IMR-90 (cell line): Measurements from ENCODE around the gene MED13. TPM values are rescaled to one million over a fixed set of nuclear protein-coding genes. Genes with fewer than 3 reads are reported as not detected.

Experiments used
- ATAC-seq: fragments of 200-7000 bp; cut with Tn5 transposase; 2 replicates; pipeline ENCODE4 v1.9.1; 2020; ENCODE audit warnings: low read depth, mild to moderate bottlenecking, moderate library complexity
- BruUV-seq: library from RNA; stranded (reverse); fragments of 400-500 nt; replicated peaks from 2 replicates; lab custom pipeline; 2021; lab: Mats Ljungman, UMichigan
- CTCF ChIA-PET: fragments of 300-600 bp; formaldehyde crosslinking; extraction: SDS; loops from one replicate; lab custom pipeline; 2021; ENCODE audit warnings: antibody characterized with exemption; lab: Yijun Ruan, JAX
- POLR2A ChIA-PET: fragments of 300-600 bp; sonication (Branson Sonifier 250); formaldehyde crosslinking; loops from one replicate; lab custom pipeline; 2022; ENCODE audit warnings: antibody characterized with exemption; ENCODE audit not compliant: unreplicated experiment; lab: Charles Lee
- DNase-seq: peaks from one replicate; pipeline ENCODE4 v3.0.0; 2013
- H2AFZ ChIP-seq: replicated peaks from 2 replicates; pipeline ENCODE3; 2013; ENCODE audit warnings: low read length, mild to moderate bottlenecking; ENCODE audit not compliant: poor library complexity
- H2AK5ac ChIP-seq: 2 replicates; pipeline ENCODE4 v1.6.1; 2013; ENCODE audit warnings: low read depth, low read length, inconsistent platforms
- H2AK9ac ChIP-seq: replicated peaks from 2 replicates; pipeline ENCODE3; 2013; ENCODE audit warnings: mild to moderate bottlenecking, low read depth, low read length, moderate library complexity; ENCODE audit not compliant: poor library complexity
- H2BK120ac ChIP-seq: 2 replicates; pipeline ENCODE4 v1.6.1; 2013; ENCODE audit warnings: low read depth, low read length, inconsistent platforms
- H2BK15ac ChIP-seq: 3 replicates; pipeline ENCODE4 v1.6.1; 2013; ENCODE audit warnings: low read depth, low read length, inconsistent platforms
- H2BK20ac ChIP-seq: 2 replicates; pipeline ENCODE4 v1.6.1; 2013; ENCODE audit warnings: low read depth, mild to moderate bottlenecking, inconsistent platforms, low read length, moderate library complexity
- H2BK5ac ChIP-seq: 2 replicates; pipeline ENCODE4 v1.6.1; 2013; ENCODE audit warnings: mild to moderate bottlenecking, low read depth, low read length, inconsistent platforms; ENCODE audit not compliant: poor library complexity, severe bottlenecking
- H3K14ac ChIP-seq: replicated peaks from 2 replicates; pipeline ENCODE4 v1.6.1; 2013; ENCODE audit warnings: low read depth, low read length, inconsistent platforms
- H3K18ac ChIP-seq: 2 replicates; pipeline ENCODE4 v1.6.1; 2013; ENCODE audit warnings: low read depth, low read length, control low read depth
- H3K23ac ChIP-seq: 2 replicates; pipeline ENCODE4 v1.6.1; 2013; ENCODE audit warnings: low read depth, low read length, inconsistent platforms
- H3K27ac ChIP-seq: 2 replicates; pipeline ENCODE4 v1.5.1; 2013; ENCODE audit warnings: mild to moderate bottlenecking, control low read depth, low read length; ENCODE audit not compliant: insufficient read depth
- H3K27me3 ChIP-seq: 2 replicates; pipeline ENCODE4 v1.6.1; 2013; ENCODE audit warnings: low read length; ENCODE audit not compliant: control insufficient read depth, insufficient read depth
- H3K36me3 ChIP-seq: 2 replicates; pipeline ENCODE4 v1.6.1; 2013; ENCODE audit warnings: low read length, mixed read lengths; ENCODE audit not compliant: control insufficient read depth, insufficient read depth
- H3K4ac ChIP-seq: 2 replicates; pipeline ENCODE4 v1.6.1; 2013; ENCODE audit warnings: low read depth, low read length, inconsistent platforms
- H3K4me1 ChIP-seq: 2 replicates; pipeline ENCODE4 v1.6.1; 2013; ENCODE audit warnings: low read length, mixed read lengths; ENCODE audit not compliant: control insufficient read depth, insufficient read depth
- H3K4me2 ChIP-seq: 2 replicates; pipeline ENCODE4 v1.6.1; 2013; ENCODE audit warnings: low read depth, mild to moderate bottlenecking, control low read depth, low read length, moderate library complexity
- H3K4me3 ChIP-seq: 2 replicates; pipeline ENCODE4 v1.5.1; 2013; ENCODE audit warnings: low read depth, mild to moderate bottlenecking, control low read depth, low read length, moderate library complexity; ENCODE audit not compliant: insufficient read depth
- H3K56ac ChIP-seq: 2 replicates; pipeline ENCODE4 v1.6.1; 2013; ENCODE audit warnings: low read length, inconsistent platforms; ENCODE audit not compliant: insufficient read depth; ENCODE audit errors: extremely low read depth
- H3K79me1 ChIP-seq, 2 experiments: 2 replicates each; pipeline ENCODE4 v1.6.1; 2013; ENCODE audit warnings: low read length in 2 of 2, inconsistent platforms in 1 of 2, low read depth in 1 of 2
- H3K9ac ChIP-seq: 2 replicates; pipeline ENCODE4 v1.6.1; 2013; ENCODE audit warnings: low read depth, low read length, control low read depth
- H3K9me1 ChIP-seq: 2 replicates; pipeline ENCODE4 v1.6.1; 2013; ENCODE audit warnings: low read length, inconsistent platforms; ENCODE audit not compliant: insufficient read depth
- H3K9me3 ChIP-seq: 2 replicates; pipeline ENCODE4 v1.6.1; 2013; ENCODE audit warnings: low read length; ENCODE audit not compliant: control insufficient read depth, insufficient read depth
- H4K20me1 ChIP-seq: 2 replicates; pipeline ENCODE4 v1.6.1; 2013; ENCODE audit warnings: low read length, inconsistent platforms; ENCODE audit not compliant: insufficient read depth
- H4K5ac ChIP-seq: 2 replicates; pipeline ENCODE4 v1.6.1; 2013; ENCODE audit warnings: mild to moderate bottlenecking, low read depth, low read length, control low read depth
- H4K8ac ChIP-seq, 2 experiments: 2 replicates each; pipeline ENCODE4 v1.6.1; 2013; ENCODE audit warnings: low read depth in 2 of 2, low read length in 2 of 2, control low read depth in 1 of 2, inconsistent platforms in 1 of 2
- H4K91ac ChIP-seq: 2 replicates; pipeline ENCODE4 v1.6.1; 2013; ENCODE audit warnings: low read depth, low read length, inconsistent platforms; ENCODE audit not compliant: insufficient read depth
- BHLHE40 ChIP-seq: fragments of 150-350 bp; IDR thresholded peaks from 2 replicates; pipeline ENCODE4 v1.6.1; 2016; ENCODE audit warnings: mild to moderate bottlenecking, low read depth, low read length
- CEBPB ChIP-seq: IDR thresholded peaks from 2 replicates; pipeline ENCODE4 v1.6.1; 2012; ENCODE audit warnings: low read depth, low read length, improper control_type of control experiment
- CHD1 ChIP-seq: IDR thresholded peaks from 2 replicates; pipeline ENCODE4 v1.6.1; 2012; ENCODE audit warnings: low read depth, low read length, improper control_type of control experiment
- MAFK ChIP-seq: IDR thresholded peaks from 2 replicates; pipeline ENCODE4 v1.6.1; 2012; ENCODE audit warnings: low read depth, low read length, improper control_type of control experiment
- RFX5 ChIP-seq: IDR thresholded peaks from 2 replicates; pipeline ENCODE4 v1.8.0; 2012; ENCODE audit warnings: low read depth, mild to moderate bottlenecking, low read length, moderate library complexity
- SMC3 ChIP-seq: fragments of 150-350 bp; IDR thresholded peaks from 2 replicates; pipeline ENCODE4 v1.6.1; 2016; ENCODE audit warnings: low read depth, mild to moderate bottlenecking, antibody characterized with exemption, low read length, moderate library complexity
- USF2 ChIP-seq: fragments of 150-350 bp; IDR thresholded peaks from 2 replicates; pipeline ENCODE4 v1.6.1; 2017; ENCODE audit warnings: mild to moderate bottlenecking, antibody characterized with exemption, low read length, low read depth
- WGBS, 2 experiments: methylation state at CpG; one replicate each; pipeline versions ENCODE4 v1.1.5 to v1.1.7; 2013; ENCODE audit warnings: missing lambda C conversion rate in 2 of 2; ENCODE audit not compliant: insufficient read length in 1 of 2; ENCODE audit errors: extremely low coverage in 2 of 2; 5-methylcytosine and 5-hydroxymethylcytosine counted together
- dilution Hi-C: fragments of 300-500 bp; cut with HindIII; formaldehyde crosslinking; loops from one replicate; pipeline ENCODE4 v1.14.3; 2018; ENCODE audit warnings: low sequenced_read_pairs; ENCODE audit not compliant: unreplicated experiment
- in situ Hi-C: fragments of 300-500 bp; cut with MboI; formaldehyde crosslinking; loops from 3 replicates; pipeline ENCODE4 v1.14.3; 2019; ENCODE audit warnings: low sequenced_read_pairs, inconsistent platforms, mixed read lengths
- intact Hi-C: fragments of 100-400 bp; cut with micrococcal nuclease; formaldehyde crosslinking; loops from 2 replicates; pipeline ENCODE4 v1.10.0; 2022
- polyA plus RNA-seq, 3 experiments: library from polyadenylated mRNA; depleted of rRNA; stranded (reverse); fragments of >200 nt; gene quantifications; 2 replicates each; pipeline ENCODE4 v1.2.3, GENCODE V29; 2012; ENCODE audit warnings: low replicate concordance in 1 of 3
- total RNA-seq: library from RNA; depleted of rRNA; stranded (reverse); fragments of >200 nt; gene quantifications from 2 replicates; pipeline ENCODE4 v1.2.3, GENCODE V29; 2012

Gene MED13
- total and polyA plus RNA-seq, 2 of the 4 experiments (the other 2 are of a cell fraction) = 9.7 to 67.2 TPM

DNA sequence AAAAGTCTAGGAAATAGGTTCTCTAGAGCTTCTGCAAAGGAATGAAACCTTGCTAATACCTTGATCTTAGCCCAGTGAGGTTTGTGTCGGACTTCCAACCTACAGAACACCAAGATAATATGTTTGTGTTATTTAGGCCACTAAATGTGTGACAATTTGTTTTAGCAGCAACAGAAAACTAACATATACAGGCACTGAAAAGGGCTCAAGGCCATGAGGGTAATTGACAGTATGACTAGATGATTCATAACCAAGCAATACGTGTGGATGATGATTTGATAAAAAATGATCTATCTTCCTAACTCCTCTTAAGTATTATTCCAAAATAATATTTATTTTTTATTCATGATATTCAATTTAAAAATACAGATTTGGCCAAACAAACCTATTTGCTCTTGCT is 27.7 kb upstream of the MED13 start:
- no peak overlapping the region for H3K56ac ChIP-seq
- H3K4ac ChIP-seq = no peak overlapping the region
- CTCF ChIA-PET = interaction anchor here (1.4 to 2.5 kb wide), 2 partner anchors 17 to 27 kb away, joined by 5 to 9 read pairs; no protein-coding TSS in a partner anchor
- DNase-seq (no peak), ATAC-seq (no peak)
- no TSS peak for BruUV-seq
- no peaks in the 10 kb centered on the region; the same call in 1 of the 2 replicates for H3K27me3 ChIP-seq
- H3K27ac ChIP-seq = no peak overlapping the region
- H4K5ac ChIP-seq = no peak overlapping the region
- H3K36me3 ChIP-seq = no peaks in the 10 kb centered on the region
- POLR2A ChIA-PET = no interaction called here
- H3K79me1 ChIP-seq = no peaks in the 10 kb centered on the region
- in situ Hi-C loops (no loop called here), intact Hi-C loops (no loop called here), dilution Hi-C loops (no loop called here)
- H3K4me2 ChIP-seq = no peak overlapping the region
- H3K4me3 ChIP-seq = no peak overlapping the region
- H4K20me1 ChIP-seq = no peaks in the 10 kb centered on the region
- H2AK5ac ChIP-seq = no peak overlapping the region
- H3K23ac ChIP-seq = no peak overlapping the region; the same call in 1 of the 2 replicates
- TF ChIP-seq BHLHE40 (no peak), CHD1 (no peak), USF2 (no peak), MAFK (no peak), SMC3 (no peak), CEBPB (no peak), RFX5 (no peak)
- no peak overlapping the region for H2BK5ac ChIP-seq
- no peak overlapping the region for H3K18ac ChIP-seq
- H4K91ac ChIP-seq = no peak overlapping the region
- no peak overlapping the region for H3K14ac ChIP-seq
- no peak overlapping the region for H2AFZ ChIP-seq
- H4K8ac ChIP-seq = no peak overlapping the region
- WGBS, 2 experiments = no CpG with 5 or more reads among the region's 2 CpGs
- no peak overlapping the region for H3K9ac ChIP-seq
- no peak overlapping the region for H2BK20ac ChIP-seq
- H2BK120ac ChIP-seq = no peak overlapping the region
- H2BK15ac ChIP-seq = no peak overlapping the region
- no peaks in the 10 kb centered on the region for H3K9me3 ChIP-seq
- H3K9me1 ChIP-seq = no peaks in the 10 kb centered on the region
- H3K4me1 ChIP-seq = peaks cover 2% of the 10 kb centered on the region
- H2AK9ac ChIP-seq = no peak overlapping the region
